GM12801 (cell line): ENCODE results near the gene IBSP.

ENCODE experiments used
- CTCF ChIP-seq: IDR thresholded peaks from one replicate; pipeline ENCODE4 v1.5.1; 2011; ENCODE audit warnings: control low read depth; ENCODE audit not compliant: insufficient read length; ENCODE audit errors: extremely low read depth

IBSP gene, protein sequence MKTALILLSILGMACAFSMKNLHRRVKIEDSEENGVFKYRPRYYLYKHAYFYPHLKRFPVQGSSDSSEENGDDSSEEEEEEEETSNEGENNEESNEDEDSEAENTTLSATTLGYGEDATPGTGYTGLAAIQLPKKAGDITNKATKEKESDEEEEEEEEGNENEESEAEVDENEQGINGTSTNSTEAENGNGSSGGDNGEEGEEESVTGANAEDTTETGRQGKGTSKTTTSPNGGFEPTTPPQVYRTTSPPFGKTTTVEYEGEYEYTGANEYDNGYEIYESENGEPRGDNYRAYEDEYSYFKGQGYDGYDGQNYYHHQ

GRCh38 chr4:87799301-87800113, at the start of gene IBSP:
Gene IBSP, plus strand, starts transcription at chr4:87799554. Its CDS starts 2,808 bp downstream, at chr4:87802362.
- TF ChIP-seq CTCF, result no peak

DNA sequence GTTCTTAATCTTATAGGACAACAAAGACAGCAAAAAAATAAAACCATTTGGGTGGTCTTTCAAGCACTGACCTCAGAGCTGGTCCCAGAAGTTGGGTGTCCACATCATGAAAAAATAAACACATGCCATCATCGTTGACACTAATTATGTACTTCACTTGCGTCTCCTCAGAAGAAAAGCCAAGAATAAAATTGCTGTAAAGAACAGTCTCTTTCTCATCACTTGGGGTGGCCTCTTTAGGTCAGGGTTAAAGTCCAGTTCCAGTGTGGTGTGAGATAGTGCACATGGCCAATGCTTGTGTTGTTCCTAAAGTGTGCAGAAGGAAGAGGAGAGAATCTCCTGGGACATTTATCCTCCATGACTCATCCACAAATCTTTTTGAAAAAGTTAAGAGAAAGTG, 49.5 kb upstream of the IBSP start:
- no peak for TF ChIP-seq CTCF

- no peak for TF ChIP-seq CTCF
Observed at GRCh38 chr4:87758270-87758669, 41.1 kb upstream of the IBSP start.

GRCh38 chr4:87762311-87762710, 37.0 kb upstream of the IBSP start:
- no peak for TF ChIP-seq CTCF

GRCh38 chr4:87781569-87781968, 17.8 kb upstream of the IBSP start:
- no peak for TF ChIP-seq CTCF

DNA sequence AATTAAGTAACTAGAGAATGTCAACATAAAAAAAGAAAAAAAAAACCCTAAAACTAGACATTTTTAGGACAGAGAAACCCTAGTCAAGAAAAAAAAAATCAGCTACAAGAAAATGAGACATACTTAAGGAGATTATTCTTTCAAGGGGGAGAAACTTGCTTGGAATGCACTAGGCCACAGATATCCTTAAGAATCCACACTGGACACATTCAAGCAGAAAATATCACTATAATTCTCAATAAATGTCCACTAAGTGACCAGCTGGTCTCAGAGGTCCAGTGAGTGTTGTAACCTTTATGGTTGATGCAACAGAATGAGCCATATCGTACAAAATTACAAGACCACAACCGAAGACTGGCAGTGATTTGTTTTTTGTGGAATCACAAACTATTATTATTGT, 15.6 kb upstream of the IBSP start:
- no peak for TF ChIP-seq CTCF

DNA sequence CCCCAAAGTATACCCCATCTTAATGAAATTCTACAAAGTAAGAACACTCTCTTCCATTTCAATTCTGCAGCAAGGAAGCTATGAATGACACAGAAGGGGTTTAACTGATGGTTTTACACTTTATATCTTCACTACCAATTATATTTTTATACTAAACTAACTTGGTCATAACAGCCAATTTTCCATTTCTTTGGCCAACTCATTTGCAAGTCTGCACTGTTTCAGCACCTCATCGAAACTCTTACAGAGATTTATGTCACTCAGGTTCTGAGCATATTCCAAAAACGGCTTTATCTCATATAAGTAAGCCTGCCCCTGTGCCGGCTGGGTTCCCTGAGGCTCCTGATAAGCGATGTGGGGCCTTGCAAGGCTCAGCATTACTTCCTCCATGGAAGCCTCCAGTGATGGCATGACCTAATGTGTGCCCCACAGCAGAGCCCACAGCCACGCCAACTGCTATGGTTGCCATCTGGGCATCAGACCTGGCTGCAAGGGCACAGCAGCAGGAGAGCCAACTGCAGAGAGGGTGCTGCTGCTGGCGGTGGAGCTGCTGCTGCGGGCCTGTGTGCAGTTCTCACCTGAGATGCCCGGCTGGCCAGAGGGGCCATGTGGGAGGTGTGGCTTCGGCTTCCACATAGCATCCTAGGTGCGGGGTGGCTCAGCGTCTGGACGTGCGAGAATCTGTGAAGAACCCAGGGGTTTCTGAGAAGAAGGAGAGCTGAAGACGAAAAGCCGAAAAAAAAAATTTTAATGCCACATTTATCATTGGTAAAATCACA, 13.4 kb upstream of the IBSP start:
- no peak for TF ChIP-seq CTCF
